Tibial artery (tissue), 4 donors: Measurements from ENCODE around the gene TOMM40.

ENCODE experiments used
- DNase-seq, 2 donors: peaks; one replicate each; pipeline ENCODE4 v3.0.0-alpha.2; 2019
- H3K27ac ChIP-seq, 2 donors: fragments of 200-600 bp; sonication (generic) in 1 of 2; 1 replicate in 1 of 2; 2 replicates in 1 of 2; pipeline ENCODE4 v1.5.1; 2018 to 2019; ENCODE audit warnings: mild to moderate bottlenecking in 1 of 2
- H3K27me3 ChIP-seq, 2 donors: fragments of 200-600 bp; sonication (generic) in 1 of 2; one replicate each; pipeline versions ENCODE4 v1.5.1 to v1.6.0; 2016 to 2019
- H3K36me3 ChIP-seq, 3 donors: fragments of 200-600 bp; sonication (generic) in 2 of 3; one replicate each; pipeline ENCODE4 v1.5.1; 2016 to 2019; ENCODE audit warnings: mild to moderate bottlenecking in 2 of 3
- H3K4me1 ChIP-seq, 4 donors: fragments of 200-600 bp; sonication (generic) in 2 of 4; 1 replicate in 3 of 4; 2 replicates in 1 of 4; pipeline ENCODE4 v1.5.1; 2016 to 2019
- H3K4me3 ChIP-seq, 2 donors: fragments of 200-600 bp; sonication (generic) in 1 of 2; 1 replicate in 1 of 2; 2 replicates in 1 of 2; pipeline ENCODE4 v1.5.1; 2018 to 2019; ENCODE audit warnings: mild to moderate bottlenecking in 2 of 2
- H3K9me3 ChIP-seq, 3 donors: fragments of 200-600 bp; sonication (generic) in 1 of 3; one replicate each; pipeline ENCODE4 v1.5.1; 2016 to 2019
- CTCF ChIP-seq, 2 experiments: fragments of 200-600 bp in 1 of 2; fragments of 450-650 bp in 1 of 2; IDR thresholded peaks; one replicate each; pipeline ENCODE4 v1.5.1; 2017 to 2019; ENCODE audit warnings: antibody characterized with exemption in 2 of 2, mild to moderate bottlenecking in 1 of 2, moderate library complexity in 1 of 2
- intact Hi-C: fragments of 100-400 bp; cut with DNase I; formaldehyde crosslinking; loops from one replicate; pipeline ENCODE4 v1.15.0; 2023; ENCODE audit warnings: low total_unique reads

The TOMM40 gene

GRCh38 chr19:44949550-44949949 lies 58.5 kb downstream of the TOMM40 start:
- peaks cover 0 to 14% (median 10%) of the 10 kb centered on the region in 3 donors for H3K36me3 ChIP-seq
- H3K9me3 ChIP-seq = no peaks in the 10 kb centered on the region
- peaks cover 0 to under 1% of the 10 kb centered on the region in 2 donors for H3K27me3 ChIP-seq
- DNase-seq = no peak
- no peak for TF ChIP-seq CTCF (IDR thresholded peaks at IDR 0.05)
- intact Hi-C loops = no loop called here
- H3K4me1 ChIP-seq = peaks cover 0 to 30% (median 17%) of the 10 kb centered on the region in 4 donors
- H3K27ac ChIP-seq = no peak overlapping the region
- no peak overlapping the region for H3K4me3 ChIP-seq

GRCh38 chr19:44951179-44952159 lies 60.4 kb downstream of the TOMM40 start:
- intact Hi-C loops = loop anchor here (5.0 kb wide), 1 partner anchor 49 kb away; no protein-coding TSS in a partner anchor
- peaks cover 0 to 14% (median 10%) of the 10 kb centered on the region in 3 donors for H3K36me3 ChIP-seq
- TF ChIP-seq CTCF (IDR thresholded peaks at IDR 0.05) = peak; percentile 80 to 85
- H3K9me3 ChIP-seq = no peaks in the 10 kb centered on the region
- DNase-seq = peak; percentile 66 to 71
- no peak overlapping the region for H3K4me3 ChIP-seq
- peaks cover 0 to 4% of the 10 kb centered on the region in 2 donors for H3K27me3 ChIP-seq
- H3K27ac ChIP-seq = peak overlapping the region in 1 of 2 donors; percentile 52
- peaks cover 0 to 40% (median 26%) of the 10 kb centered on the region in 4 donors for H3K4me1 ChIP-seq
